Thyroid gland (tissue), 4 donors: ENCODE measurements around the gene PET100.

Experiments
- POLR2A ChIP-seq, 2 donors: fragments of 450-650 bp; IDR thresholded peaks; one replicate each; pipeline ENCODE4 v1.6.1; 2017; ENCODE audit warnings: antibody characterized with exemption in 2 of 2, mild to moderate bottlenecking in 2 of 2, moderate library complexity in 1 of 2
- TF ChIP-seq, protein P1 (sequence below), 6 experiments: fragments of 200-600 bp in 3 of 6; fragments of 450-650 bp in 3 of 6; sonication (generic) in 3 of 6; IDR thresholded peaks; one replicate each; pipeline ENCODE4 v1.5.1; 2016 to 2019; ENCODE audit warnings: antibody characterized with exemption in 6 of 6, mild to moderate bottlenecking in 2 of 6, inconsistent platforms in 1 of 6, moderate library complexity in 1 of 6

DNA sequence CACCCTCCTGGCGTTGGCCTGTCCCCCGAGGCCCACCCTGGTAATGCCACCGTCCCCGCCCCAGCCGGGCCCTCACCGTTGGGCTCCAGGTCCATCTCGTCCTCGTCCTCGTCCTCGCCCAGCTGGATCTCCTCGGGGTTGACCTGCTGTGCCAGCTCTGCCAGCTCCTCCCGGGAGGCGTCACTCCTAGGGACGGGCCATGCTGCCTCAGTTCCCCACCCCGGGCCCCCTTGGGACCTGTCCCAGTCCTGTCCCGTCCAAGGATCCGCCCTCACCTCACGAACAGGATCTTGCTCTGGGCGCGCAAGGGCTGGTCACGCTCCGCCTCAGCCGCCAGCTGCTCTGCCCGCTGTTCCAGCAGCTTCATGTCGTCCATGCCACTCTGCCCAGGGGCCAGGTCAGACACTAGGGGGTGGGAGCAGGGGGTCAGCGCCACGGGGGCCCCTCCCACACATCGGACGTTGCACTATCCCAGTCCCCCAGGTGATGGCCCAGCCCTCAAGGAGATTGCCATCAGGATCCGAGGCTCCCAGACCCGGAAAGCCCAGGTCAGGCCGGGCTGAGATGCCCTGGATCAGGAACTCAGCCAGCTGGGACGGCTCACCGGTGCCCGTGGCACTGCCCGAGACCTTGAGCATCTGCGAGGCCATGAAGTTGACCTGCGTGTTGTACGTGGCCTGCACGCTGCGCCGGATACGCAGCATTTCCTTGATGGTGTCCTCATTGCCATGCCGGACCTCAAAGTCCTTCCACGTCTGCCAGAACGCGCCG is 9.7 kb upstream of the PET100 start:
- TF ChIP-seq, protein P1, sequence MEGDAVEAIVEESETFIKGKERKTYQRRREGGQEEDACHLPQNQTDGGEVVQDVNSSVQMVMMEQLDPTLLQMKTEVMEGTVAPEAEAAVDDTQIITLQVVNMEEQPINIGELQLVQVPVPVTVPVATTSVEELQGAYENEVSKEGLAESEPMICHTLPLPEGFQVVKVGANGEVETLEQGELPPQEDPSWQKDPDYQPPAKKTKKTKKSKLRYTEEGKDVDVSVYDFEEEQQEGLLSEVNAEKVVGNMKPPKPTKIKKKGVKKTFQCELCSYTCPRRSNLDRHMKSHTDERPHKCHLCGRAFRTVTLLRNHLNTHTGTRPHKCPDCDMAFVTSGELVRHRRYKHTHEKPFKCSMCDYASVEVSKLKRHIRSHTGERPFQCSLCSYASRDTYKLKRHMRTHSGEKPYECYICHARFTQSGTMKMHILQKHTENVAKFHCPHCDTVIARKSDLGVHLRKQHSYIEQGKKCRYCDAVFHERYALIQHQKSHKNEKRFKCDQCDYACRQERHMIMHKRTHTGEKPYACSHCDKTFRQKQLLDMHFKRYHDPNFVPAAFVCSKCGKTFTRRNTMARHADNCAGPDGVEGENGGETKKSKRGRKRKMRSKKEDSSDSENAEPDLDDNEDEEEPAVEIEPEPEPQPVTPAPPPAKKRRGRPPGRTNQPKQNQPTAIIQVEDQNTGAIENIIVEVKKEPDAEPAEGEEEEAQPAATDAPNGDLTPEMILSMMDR (IDR thresholded peaks at IDR 0.05), result no peak
- no peak for TF ChIP-seq POLR2A (IDR thresholded peaks at IDR 0.05)
